HG03342 (cell line): Measurements from ENCODE around the gene RAD21L1.
"Not testable (repeated sequence)": the region's sequence is repeated elsewhere in the genome, so short reads cannot be mapped to it uniquely, and the experiment has no call there.

Experiments used
- ATAC-seq: cut with Tn5 transposase; IDR thresholded peaks from one replicate; pipeline ENCODE4 v1.9.1; 2021; ENCODE audit warnings: mild to moderate bottlenecking, moderate library complexity; ENCODE audit not compliant: unreplicated experiment

The RAD21L1 gene

GRCh38 chr20:1224205-1224890, 1.5 kb upstream of the RAD21L1 start:
- no peak for ATAC-seq

GRCh38 chr20:1225263-1225782, 521 bp upstream of the RAD21L1 start:
- ATAC-seq, result no peak

GRCh38 chr20:1229541-1229940, 3.7 kb downstream of the RAD21L1 start:
- ATAC-seq, result no peak

- no peak for ATAC-seq
Measured at GRCh38 chr20:1232286-1233111, 6.7 kb downstream of the RAD21L1 start.

- no peak for ATAC-seq
Measured at GRCh38 chr20:1240549-1240948, 14.7 kb downstream of the RAD21L1 start.

GRCh38 chr20:1241456-1241855, 15.6 kb downstream of the RAD21L1 start:
- ATAC-seq, result no peak

- no peak for ATAC-seq
Measured at GRCh38 chr20:1242099-1242498, 16.3 kb downstream of the RAD21L1 start.

GRCh38 chr20:1242530-1242929, 16.7 kb downstream of the RAD21L1 start:
- no peak for ATAC-seq

GRCh38 chr20:1245578-1245977, 19.7 kb downstream of the RAD21L1 start:
- ATAC-seq, result no peak

- no peak for ATAC-seq
Measured at GRCh38 chr20:1247689-1248088, 21.8 kb downstream of the RAD21L1 start.

- ATAC-seq, result not testable (repeated sequence)
Measured at GRCh38 chr20:1250282-1250681, 24.4 kb downstream of the RAD21L1 start.

- no peak for ATAC-seq
Measured at GRCh38 chr20:1252416-1252815, 26.6 kb downstream of the RAD21L1 start.

GRCh38 chr20:1254254-1254653, 28.4 kb downstream of the RAD21L1 start:
- ATAC-seq, result no peak

- ATAC-seq, result no peak
Measured at GRCh38 chr20:1255675-1256074, 29.8 kb downstream of the RAD21L1 start.

GRCh38 chr20:1263853-1264252, 38.0 kb downstream of the RAD21L1 start:
- no peak for ATAC-seq

GRCh38 chr20:1264727-1265126, 38.9 kb downstream of the RAD21L1 start:
- ATAC-seq, result no peak

GRCh38 chr20:1265226-1265915, 39.5 kb downstream of the RAD21L1 start:
- no peak for ATAC-seq

GRCh38 chr20:1265916-1266166, 40.0 kb downstream of the RAD21L1 start:
- ATAC-seq, result no peak

- no peak for ATAC-seq
Measured at GRCh38 chr20:1266167-1266973, 40.5 kb downstream of the RAD21L1 start, which contains the start of gene SNPH. SNPH (plus strand) TSS chr20:1266294; CDS start chr20:1296240, 29,946 bp downstream.

- ATAC-seq, result no peak
Measured at GRCh38 chr20:1267161-1267560, 41.3 kb downstream of the RAD21L1 start.
